Progenitor cell of endocrine pancreas (in vitro differentiated cells): ENCODE results near the gene SLMAP. TPM values are rescaled to one million over a fixed set of nuclear protein-coding genes. Genes with fewer than 3 reads are reported as not detected.
"Not testable (repeated sequence)": the region's sequence is repeated elsewhere in the genome, so short reads cannot be mapped to it uniquely, and the experiment has no call there.

Experiments
- DNase-seq: peaks from one replicate; pipeline ENCODE4 v3.0.0; 2021; ENCODE audit warnings: low spot score; ENCODE audit not compliant: unreplicated experiment
- H3K27ac Mint-ChIP-seq: 2 replicates; pipeline ENCODE4 v1.8.0; 2021; ENCODE audit warnings: mild to moderate bottlenecking, moderate library complexity, mixed read lengths
- H3K27me3 Mint-ChIP-seq: 2 replicates; pipeline ENCODE4 v1.8.0; 2021; ENCODE audit warnings: mixed read lengths
- H3K36me3 Mint-ChIP-seq: 2 replicates; pipeline ENCODE4 v1.8.0; 2022; ENCODE audit warnings: mixed read lengths; ENCODE audit not compliant: insufficient read depth
- H3K4me1 Mint-ChIP-seq: 2 replicates; pipeline ENCODE4 v1.8.0; 2021; ENCODE audit warnings: low read depth, mixed read lengths
- H3K4me3 Mint-ChIP-seq: 2 replicates; pipeline ENCODE4 v1.8.0; 2021; ENCODE audit warnings: low read depth, mild to moderate bottlenecking, moderate library complexity, mixed read lengths
- H3K9me3 Mint-ChIP-seq: 2 replicates; pipeline ENCODE4 v1.8.0; 2021; ENCODE audit warnings: low read depth, mixed read lengths
- total RNA-seq: library from RNA; stranded (reverse); gene quantifications from 2 replicates; pipeline ENCODE4 v1.2.1, GENCODE V29; 2021
- TF ChIP-seq, protein P1 (sequence below): fragments of 200-600 bp; sonication (generic); IDR thresholded peaks from one replicate; pipeline ENCODE4 v1.5.0; 2021; ENCODE audit warnings: antibody characterized with exemption, mild to moderate bottlenecking; ENCODE audit not compliant: unreplicated experiment

SLMAP gene
- total RNA-seq, 1 donor from 2014 or later: 65.8 TPM

DNA sequence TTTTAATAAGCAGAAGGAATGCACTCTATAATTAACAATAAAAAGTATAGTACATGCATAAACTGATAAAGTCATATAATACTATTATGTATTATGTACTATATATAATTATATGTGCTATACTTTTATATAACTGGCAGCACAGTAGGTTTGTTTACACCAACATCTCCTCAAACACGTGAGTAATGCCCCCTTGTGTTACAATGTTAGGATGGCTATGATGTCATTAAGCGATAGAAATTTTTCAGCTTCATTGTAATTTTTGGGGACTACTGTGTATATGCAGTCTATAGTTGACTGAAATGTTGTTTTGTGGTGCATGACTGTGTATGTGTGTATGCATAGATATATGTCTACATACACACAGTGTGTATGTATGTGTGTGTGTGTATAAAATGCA, 100.6 kb downstream of the SLMAP start:
- no peak for DNase-seq
- no peaks in the 10 kb centered on the region for H3K9me3 Mint-ChIP-seq
- H3K4me1 Mint-ChIP-seq: peaks cover 3% of the 10 kb centered on the region
- no peaks in the 10 kb centered on the region for H3K27me3 Mint-ChIP-seq
- H3K4me3 Mint-ChIP-seq: no peak overlapping the region
- H3K27ac Mint-ChIP-seq: no peak overlapping the region
- H3K36me3 Mint-ChIP-seq: peaks cover 4% of the 10 kb centered on the region
- TF ChIP-seq, protein P1, sequence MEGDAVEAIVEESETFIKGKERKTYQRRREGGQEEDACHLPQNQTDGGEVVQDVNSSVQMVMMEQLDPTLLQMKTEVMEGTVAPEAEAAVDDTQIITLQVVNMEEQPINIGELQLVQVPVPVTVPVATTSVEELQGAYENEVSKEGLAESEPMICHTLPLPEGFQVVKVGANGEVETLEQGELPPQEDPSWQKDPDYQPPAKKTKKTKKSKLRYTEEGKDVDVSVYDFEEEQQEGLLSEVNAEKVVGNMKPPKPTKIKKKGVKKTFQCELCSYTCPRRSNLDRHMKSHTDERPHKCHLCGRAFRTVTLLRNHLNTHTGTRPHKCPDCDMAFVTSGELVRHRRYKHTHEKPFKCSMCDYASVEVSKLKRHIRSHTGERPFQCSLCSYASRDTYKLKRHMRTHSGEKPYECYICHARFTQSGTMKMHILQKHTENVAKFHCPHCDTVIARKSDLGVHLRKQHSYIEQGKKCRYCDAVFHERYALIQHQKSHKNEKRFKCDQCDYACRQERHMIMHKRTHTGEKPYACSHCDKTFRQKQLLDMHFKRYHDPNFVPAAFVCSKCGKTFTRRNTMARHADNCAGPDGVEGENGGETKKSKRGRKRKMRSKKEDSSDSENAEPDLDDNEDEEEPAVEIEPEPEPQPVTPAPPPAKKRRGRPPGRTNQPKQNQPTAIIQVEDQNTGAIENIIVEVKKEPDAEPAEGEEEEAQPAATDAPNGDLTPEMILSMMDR: peak; percentile 27

DNA sequence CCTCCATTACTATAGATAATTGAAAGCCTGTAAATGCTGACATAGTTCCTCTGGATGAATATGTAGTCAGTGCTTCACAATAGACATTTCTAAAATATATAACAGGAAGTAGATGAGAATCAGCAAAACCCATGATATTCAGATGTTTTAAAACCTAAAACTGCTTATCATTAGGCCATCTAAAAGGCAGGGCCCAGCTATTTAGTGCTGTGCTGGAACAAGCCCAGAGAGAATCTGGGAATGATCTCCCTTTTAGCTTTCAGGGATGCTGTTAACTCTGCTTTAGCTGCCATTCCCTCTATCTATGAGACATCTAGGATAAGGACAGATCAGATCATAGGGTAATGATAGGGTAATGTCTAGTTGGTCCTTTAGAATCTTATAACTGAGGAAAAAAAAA, 106.8 kb downstream of the SLMAP start:
- Mint-ChIP-seq H3K4me1 (peaks cover 3% of the 10 kb centered on the region), H3K27ac (no peak overlapping the region), H3K4me3 (no peak overlapping the region), H3K27me3 (no peaks in the 10 kb centered on the region), H3K36me3 (peaks cover 20% of the 10 kb centered on the region), H3K9me3 (no peaks in the 10 kb centered on the region)
- DNase-seq: no peak
- TF ChIP-seq, protein P1: no peak

DNA sequence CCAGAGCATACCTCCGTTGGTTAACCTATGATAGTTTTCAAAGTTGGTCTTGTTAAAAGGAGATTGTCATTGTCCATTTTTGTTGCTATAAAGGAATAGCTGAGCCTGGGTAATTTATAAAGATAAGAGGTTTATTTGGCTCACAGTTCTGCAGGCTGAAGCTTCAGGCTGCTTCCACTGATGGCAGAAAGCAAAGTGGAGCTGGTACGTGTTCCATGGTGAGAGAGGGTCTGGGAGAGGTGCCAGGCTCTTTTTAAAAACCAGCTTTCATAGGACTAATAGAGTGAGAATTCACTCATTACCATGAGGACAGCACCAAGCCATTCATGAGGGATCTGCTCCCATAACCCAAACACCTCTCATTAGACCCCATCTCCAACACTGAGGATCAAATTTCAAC, 107.3 kb downstream of the SLMAP start:
- peaks cover 3% of the 10 kb centered on the region for H3K4me1 Mint-ChIP-seq
- no peak for DNase-seq
- H3K9me3 Mint-ChIP-seq: no peaks in the 10 kb centered on the region
- H3K4me3 Mint-ChIP-seq: no peak overlapping the region
- H3K27ac Mint-ChIP-seq: no peak overlapping the region
- TF ChIP-seq, protein P1: no peak
- H3K27me3 Mint-ChIP-seq: no peaks in the 10 kb centered on the region
- peaks cover 19% of the 10 kb centered on the region for H3K36me3 Mint-ChIP-seq

DNA sequence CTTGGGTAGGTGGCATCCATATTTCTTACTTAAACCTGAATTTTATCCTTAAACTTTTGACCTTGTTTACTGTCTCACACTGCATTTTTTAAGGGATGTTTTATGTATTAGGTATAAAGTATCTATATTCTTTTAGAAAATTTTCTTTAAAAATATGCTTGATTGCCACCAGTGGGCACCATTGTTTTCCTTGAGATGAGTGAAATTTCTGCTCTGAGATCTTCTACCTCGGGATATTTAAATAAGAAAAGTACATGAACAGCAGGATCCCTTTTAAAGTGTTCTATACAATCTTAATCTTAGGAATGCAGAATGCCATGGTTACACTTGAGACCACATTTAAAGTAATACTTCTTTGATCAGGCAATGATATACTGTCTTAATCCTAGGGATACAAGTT, 108.7 kb downstream of the SLMAP start:
- TF ChIP-seq, protein P1: peak; percentile 39
- H3K27ac Mint-ChIP-seq: no peak overlapping the region
- H3K4me1 Mint-ChIP-seq: peaks cover 3% of the 10 kb centered on the region
- DNase-seq: no peak
- H3K27me3 Mint-ChIP-seq: no peaks in the 10 kb centered on the region
- no peak overlapping the region for H3K4me3 Mint-ChIP-seq
- peaks cover 17% of the 10 kb centered on the region for H3K36me3 Mint-ChIP-seq
- H3K9me3 Mint-ChIP-seq: no peaks in the 10 kb centered on the region

DNA sequence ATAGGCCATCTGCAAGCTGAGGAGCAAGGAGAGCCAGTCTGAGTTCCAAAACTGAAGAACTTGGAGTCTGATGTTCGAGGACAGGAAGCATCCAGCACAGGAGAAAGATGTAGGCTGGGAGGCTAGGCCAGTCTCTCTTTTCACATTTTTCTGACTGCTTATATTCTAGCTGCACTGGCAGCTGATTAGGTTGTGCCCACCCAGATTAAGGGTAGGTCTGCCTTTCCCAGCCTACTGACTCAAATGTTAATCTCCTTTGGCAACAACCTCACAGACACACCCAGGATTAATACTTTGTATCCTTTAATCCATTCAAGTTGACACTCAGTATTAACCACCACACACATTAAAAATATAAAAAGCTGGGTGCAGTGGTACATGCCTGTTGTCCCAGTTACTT, 113.0 kb downstream of the SLMAP start:
- H3K9me3 Mint-ChIP-seq, H3K27ac Mint-ChIP-seq, H3K27me3 Mint-ChIP-seq, DNase-seq, H3K4me1 Mint-ChIP-seq, H3K4me3 Mint-ChIP-seq: not testable (repeated sequence)
- peaks cover 11% of the 10 kb centered on the region for H3K36me3 Mint-ChIP-seq

DNA sequence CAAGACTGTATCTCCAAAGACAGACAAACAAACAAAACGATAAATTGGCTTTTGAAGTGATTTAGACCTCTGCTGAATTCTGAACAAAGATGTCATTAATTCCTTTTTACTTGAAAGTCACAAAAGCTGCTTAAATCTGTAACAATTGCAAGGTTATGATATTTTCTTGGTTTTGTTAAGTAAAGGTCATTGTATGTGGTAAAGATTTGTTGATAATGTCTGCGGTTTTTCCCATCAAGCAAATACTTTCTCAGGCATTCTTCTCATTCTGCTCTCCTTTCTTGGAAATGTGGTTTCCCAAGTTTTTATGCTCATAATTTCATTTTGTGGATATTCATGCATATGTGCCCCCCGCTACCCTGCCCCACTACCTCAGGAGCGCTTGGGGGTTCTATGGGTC, 116.5 kb downstream of the SLMAP start:
- H3K4me1 Mint-ChIP-seq: no peaks in the 10 kb centered on the region
- no peaks in the 10 kb centered on the region for H3K27me3 Mint-ChIP-seq
- H3K36me3 Mint-ChIP-seq: peaks cover 3% of the 10 kb centered on the region
- DNase-seq: no peak
- H3K4me3 Mint-ChIP-seq: no peak overlapping the region
- no peak overlapping the region for H3K27ac Mint-ChIP-seq
- no peaks in the 10 kb centered on the region for H3K9me3 Mint-ChIP-seq
- TF ChIP-seq, protein P1: no peak
